ENCODE results near the gene AKT3. TPM values are rescaled to one million over a fixed set of nuclear protein-coding genes. Genes with fewer than 3 reads are reported as not detected.

AKT3 gene
- polyA plus RNA-seq, 1 donor = 17.3 TPM

- DNase-seq = no peak
These were observed 343.9 kb downstream of the AKT3 start for GRCh38 chr1:243505986-243506689.

- DNase-seq = no peak
These were observed 346.9 kb downstream of the AKT3 start for GRCh38 chr1:243503155-243503554.

- DNase-seq = no peak
These were observed 349.0 kb downstream of the AKT3 start for GRCh38 chr1:243501002-243501401.

GRCh38 chr1:243500512-243500911 is 349.5 kb downstream of the AKT3 start:
- DNase-seq = no peak

- DNase-seq = no peak
These were observed 350.3 kb downstream of the AKT3 start for GRCh38 chr1:243499711-243500110.

- no peak for DNase-seq
These were observed 350.8 kb downstream of the AKT3 start for GRCh38 chr1:243499248-243499647.

- DNase-seq = no peak
These were observed 351.9 kb downstream of the AKT3 start for GRCh38 chr1:243497939-243498681.

- no peak for DNase-seq
These were observed 353.2 kb downstream of the AKT3 start for GRCh38 chr1:243496806-243497205.

GRCh38 chr1:243496187-243496646 is 353.8 kb downstream of the AKT3 start:
- DNase-seq = no peak

GRCh38 chr1:243495442-243496186 is 354.4 kb downstream of the AKT3 start:
- no peak for DNase-seq

- no peak for DNase-seq
These were observed 355.2 kb downstream of the AKT3 start for GRCh38 chr1:243494741-243495431.

GRCh38 chr1:243493156-243494129 is 356.6 kb downstream of the AKT3 start:
- no peak for DNase-seq

- DNase-seq = no peak
These were observed 359.0 kb downstream of the AKT3 start for GRCh38 chr1:243490748-243491686.

GRCh38 chr1:243489681-243490546 is 360.1 kb downstream of the AKT3 start:
- DNase-seq = no peak

- DNase-seq = no peak
These were observed 360.9 kb downstream of the AKT3 start for GRCh38 chr1:243489158-243489527.

GRCh38 chr1:243488459-243489157 is 361.4 kb downstream of the AKT3 start:
- DNase-seq = no peak

- DNase-seq = no peak
These were observed 362.3 kb downstream of the AKT3 start for GRCh38 chr1:243487649-243488227.

- DNase-seq = no peak
These were observed 362.9 kb downstream of the AKT3 start for GRCh38 chr1:243487036-243487648.

All from hindlimb muscle (tissue), 1 donor.